Testis (tissue), 2 donors: Measurements from ENCODE around the gene FUCA1.

Experiments
- CTCF ChIP-seq, 3 experiments: fragments of 450-650 bp in 2 of 3; fragments of 200-600 bp in 1 of 3; sonication (generic) in 1 of 3; IDR thresholded peaks; one replicate each; pipeline ENCODE4 v1.5.1; 2016 to 2019; ENCODE audit warnings: antibody characterized with exemption in 3 of 3, mild to moderate bottlenecking in 2 of 3, moderate library complexity in 1 of 3
- POLR2A ChIP-seq: fragments of 450-650 bp; IDR thresholded peaks from one replicate; pipeline ENCODE4 v1.6.1; 2017; ENCODE audit warnings: antibody characterized with exemption, mild to moderate bottlenecking, moderate library complexity

GRCh38 chr1:23799255-23799569 lies 68.9 kb downstream of the FUCA1 start:
- no peak for TF ChIP-seq CTCF (IDR thresholded peaks at IDR 0.05)
- TF ChIP-seq POLR2A = no peak
